ENCODE data around the gene EDN1. TPM values are rescaled to one million over a fixed set of nuclear protein-coding genes. Genes with fewer than 3 reads are reported as not detected.

Gene EDN1
- total RNA-seq, 6 donors from 2014 or later = 6.5 to 40.6 (median 18.6) TPM

- DNase-seq (no peak), ATAC-seq (ENCODE audit: low FRiP score in 2 of 2) (no peak)
- H3K36me3 ChIP-seq = no peaks in the 10 kb centered on the region
- peaks cover 0 to 11% (median 7%) of the 10 kb centered on the region in 4 donors for H3K9me3 ChIP-seq
- H3K4me1 ChIP-seq = no peaks in the 10 kb centered on the region
- H3K27me3 ChIP-seq = no peaks in the 10 kb centered on the region
- H3K4me3 ChIP-seq = no peak overlapping the region
- H3K27ac ChIP-seq = no peak overlapping the region
- 96 to 100% methylated on average over 1 of the region's 1 CpG for WGBS, 2 donors
- no peak for TF ChIP-seq EP300 (IDR thresholded peaks at IDR 0.05)
- TF ChIP-seq, protein P1, sequence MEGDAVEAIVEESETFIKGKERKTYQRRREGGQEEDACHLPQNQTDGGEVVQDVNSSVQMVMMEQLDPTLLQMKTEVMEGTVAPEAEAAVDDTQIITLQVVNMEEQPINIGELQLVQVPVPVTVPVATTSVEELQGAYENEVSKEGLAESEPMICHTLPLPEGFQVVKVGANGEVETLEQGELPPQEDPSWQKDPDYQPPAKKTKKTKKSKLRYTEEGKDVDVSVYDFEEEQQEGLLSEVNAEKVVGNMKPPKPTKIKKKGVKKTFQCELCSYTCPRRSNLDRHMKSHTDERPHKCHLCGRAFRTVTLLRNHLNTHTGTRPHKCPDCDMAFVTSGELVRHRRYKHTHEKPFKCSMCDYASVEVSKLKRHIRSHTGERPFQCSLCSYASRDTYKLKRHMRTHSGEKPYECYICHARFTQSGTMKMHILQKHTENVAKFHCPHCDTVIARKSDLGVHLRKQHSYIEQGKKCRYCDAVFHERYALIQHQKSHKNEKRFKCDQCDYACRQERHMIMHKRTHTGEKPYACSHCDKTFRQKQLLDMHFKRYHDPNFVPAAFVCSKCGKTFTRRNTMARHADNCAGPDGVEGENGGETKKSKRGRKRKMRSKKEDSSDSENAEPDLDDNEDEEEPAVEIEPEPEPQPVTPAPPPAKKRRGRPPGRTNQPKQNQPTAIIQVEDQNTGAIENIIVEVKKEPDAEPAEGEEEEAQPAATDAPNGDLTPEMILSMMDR (IDR thresholded peaks at IDR 0.05) = no peak
- TF ChIP-seq POLR2AphosphoS5 (IDR thresholded peaks at IDR 0.05) = no peak
- TF ChIP-seq POLR2A (IDR thresholded peaks at IDR 0.05) = no peak
These were observed 18.2 kb upstream of the EDN1 start for GRCh38 chr6:12271997-12272396.

DNA sequence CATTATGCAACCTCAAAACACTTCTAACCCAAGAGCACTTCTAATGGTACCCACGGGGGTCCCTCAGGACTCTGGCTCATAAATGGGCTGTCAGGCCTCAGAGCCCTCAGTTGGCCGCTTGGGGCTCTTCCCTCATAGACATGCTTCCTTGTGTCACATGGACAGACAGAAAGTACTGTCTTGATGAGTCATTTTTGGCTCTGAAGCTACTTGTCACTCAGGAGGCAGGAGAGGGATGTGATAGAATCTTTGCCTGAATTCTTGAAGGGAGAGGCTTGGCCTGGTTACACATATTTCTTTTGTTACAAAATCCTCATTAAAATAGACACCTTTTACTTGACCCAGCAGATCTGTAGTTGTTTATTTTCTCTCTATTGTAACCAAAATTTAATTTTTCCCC lies 15.1 kb upstream of the EDN1 start:
- no peak for ATAC-seq (ENCODE audit: low FRiP score in 2 of 2)
- WGBS, 2 donors = 46 to 55% methylated on average over 2 of the region's 2 CpGs

DNA sequence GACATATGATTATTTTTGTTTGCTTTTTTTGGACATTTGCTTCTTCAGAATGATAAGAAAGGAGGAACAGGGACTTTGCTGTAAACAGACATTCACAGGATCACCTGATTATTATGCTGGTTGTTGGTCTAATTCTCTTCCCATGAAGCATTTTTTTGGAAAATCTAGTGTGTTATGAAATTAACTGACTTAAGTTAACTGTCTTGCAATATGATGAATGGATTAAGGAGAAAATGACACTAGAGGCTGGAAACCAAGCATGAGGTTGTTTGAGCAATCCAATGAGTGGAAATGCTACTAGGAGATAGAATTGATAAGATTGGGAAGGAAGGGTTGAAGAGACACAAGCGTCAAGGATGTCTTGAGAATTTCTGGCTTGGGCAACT lies 13.2 kb upstream of the EDN1 start:
- H3K4me1 ChIP-seq = peaks cover 0 to 3% (median 0%) of the 10 kb centered on the region in 4 donors
- TF ChIP-seq POLR2A (IDR thresholded peaks at IDR 0.05) (no peak), EP300 (IDR thresholded peaks at IDR 0.05) (no peak), POLR2AphosphoS5 (IDR thresholded peaks at IDR 0.05) (no peak)
- TF ChIP-seq, protein P1 (IDR thresholded peaks at IDR 0.05) = no peak
- no peak for ATAC-seq (ENCODE audit: low FRiP score in 2 of 2)
- DNase-seq = no peak
- 83 to 85% methylated on average over 1 of the region's 1 CpG for WGBS, 2 donors
- H3K9me3 ChIP-seq = peaks cover 0 to 3% (median 2%) of the 10 kb centered on the region in 4 donors
- H3K36me3 ChIP-seq = no peaks in the 10 kb centered on the region
- no peaks in the 10 kb centered on the region for H3K27me3 ChIP-seq
- H3K27ac ChIP-seq = no peak overlapping the region
- no peak overlapping the region for H3K4me3 ChIP-seq

More for the DNA sequence above, 15.1 kb upstream of the EDN1 start:
- Histone ChIP-seq H3K36me3 (no peaks in the 10 kb centered on the region), H3K27ac (no peak overlapping the region), H3K9me3 (peaks cover 0 to 11% (median 7%) of the 10 kb centered on the region in 4 donors), H3K4me3 (no peak overlapping the region), H3K4me1 (peaks cover 0 to 2% (median 0%) of the 10 kb centered on the region in 4 donors), H3K27me3 (no peaks in the 10 kb centered on the region)
- no peak for DNase-seq
- no peak for TF ChIP-seq POLR2A (IDR thresholded peaks at IDR 0.05)
- no peak for TF ChIP-seq EP300 (IDR thresholded peaks at IDR 0.05)
- no peak for TF ChIP-seq POLR2AphosphoS5 (IDR thresholded peaks at IDR 0.05)
- TF ChIP-seq, protein P1 (IDR thresholded peaks at IDR 0.05) = no peak

GRCh38 chr6:12277386-12277785 lies 12.8 kb upstream of the EDN1 start:
- H3K27ac ChIP-seq = no peak overlapping the region
- H3K27me3 ChIP-seq = no peaks in the 10 kb centered on the region
- no peaks in the 10 kb centered on the region for H3K9me3 ChIP-seq
- H3K4me3 ChIP-seq = no peak overlapping the region
- DNase-seq (no peak), ATAC-seq (ENCODE audit: low FRiP score in 2 of 2) (no peak)
- 84 to 85% methylated on average over 9 of the region's 9 CpGs for WGBS, 2 donors
- H3K4me1 ChIP-seq = peaks cover 0 to 3% (median 0%) of the 10 kb centered on the region in 4 donors
- H3K36me3 ChIP-seq = no peaks in the 10 kb centered on the region
- TF ChIP-seq EP300 (IDR thresholded peaks at IDR 0.05) (no peak), POLR2AphosphoS5 (IDR thresholded peaks at IDR 0.05) (no peak), POLR2A (IDR thresholded peaks at IDR 0.05) (no peak)
- TF ChIP-seq, protein P1 (IDR thresholded peaks at IDR 0.05) = no peak

GRCh38 chr6:12278915-12279314 lies 11.2 kb upstream of the EDN1 start:
- Histone ChIP-seq H3K36me3 (no peaks in the 10 kb centered on the region), H3K4me3 (no peak overlapping the region), H3K9me3 (no peaks in the 10 kb centered on the region), H3K27ac (no peak overlapping the region), H3K4me1 (peaks cover 0 to 3% (median 0%) of the 10 kb centered on the region in 4 donors), H3K27me3 (no peaks in the 10 kb centered on the region)
- TF ChIP-seq POLR2AphosphoS5 (IDR thresholded peaks at IDR 0.05) (no peak), POLR2A (IDR thresholded peaks at IDR 0.05) (no peak), EP300 (IDR thresholded peaks at IDR 0.05) (no peak)
- ATAC-seq (ENCODE audit: low FRiP score in 2 of 2) = no peak
- DNase-seq = no peak
